Stimulated activated CD4-positive, alpha-beta T cell treated with anti-CD3 and anti-CD28 coated beads, TNF-alpha, amount 100 ng/mL, for 24 hours (primary cell): ENCODE results near the gene HBS1L.

Source experiments
- DNase-seq, 3 experiments: peaks; one replicate each; pipeline ENCODE4 v3.0.0-alpha.2; 2020; ENCODE audit warnings: low read depth in 3 of 3

HBS1L gene

DNA sequence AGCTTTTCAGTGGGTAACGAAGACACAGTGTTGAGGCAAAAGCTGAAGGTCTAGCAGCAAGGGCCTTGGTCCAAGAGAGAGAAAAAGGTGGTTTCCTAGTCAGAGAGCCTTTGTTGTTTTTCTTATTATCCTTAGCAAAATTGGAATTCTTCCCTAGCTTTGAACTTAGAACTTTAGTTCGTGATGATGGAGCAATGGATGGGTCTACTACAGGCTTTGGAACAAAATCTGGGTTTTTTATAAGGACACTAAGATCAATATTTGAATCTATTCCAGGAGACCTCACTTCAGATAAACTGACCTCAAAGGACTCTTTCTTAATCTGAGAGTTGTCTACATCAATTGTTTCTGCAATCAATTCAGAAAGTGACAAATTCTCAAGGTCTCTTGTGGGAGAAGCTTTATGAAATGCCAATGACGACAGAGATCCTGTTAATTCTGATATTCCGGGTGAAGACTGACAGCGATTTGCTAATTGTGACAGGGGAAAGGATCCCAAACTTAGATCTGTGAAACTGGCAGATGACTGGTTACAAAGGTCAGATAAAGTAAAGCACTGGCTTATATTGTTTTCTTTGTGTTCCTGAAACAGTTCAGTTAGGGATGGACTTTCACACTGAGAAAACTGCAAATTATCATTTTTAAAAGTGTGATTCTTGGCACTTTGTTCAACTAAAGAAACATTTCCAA lies 17.7 kb downstream of the HBS1L start:
- no peak for DNase-seq

DNA sequence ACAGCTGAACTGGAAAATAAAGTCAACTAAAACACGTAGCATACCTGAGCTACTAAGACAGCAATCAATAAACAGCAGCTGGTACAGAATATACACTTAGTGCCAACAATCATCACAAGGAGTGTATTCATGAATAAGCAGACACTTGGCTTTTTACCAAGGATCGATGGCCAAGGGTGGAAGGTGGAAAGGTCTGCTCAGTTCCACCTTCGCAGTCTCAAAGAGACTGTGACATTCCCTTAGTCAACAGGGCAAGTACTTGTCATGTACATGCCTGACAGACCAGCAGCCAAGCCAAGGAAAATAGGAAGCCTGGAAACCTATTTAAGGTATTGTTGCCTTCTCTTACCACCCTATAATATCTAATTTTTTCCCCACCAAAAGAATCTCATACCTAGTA lies 21.4 kb downstream of the HBS1L start:
- DNase-seq, result no peak

- no peak for DNase-seq
These were observed 24.0 kb downstream of the HBS1L start for GRCh38 chr6:135030532-135031178.

DNA sequence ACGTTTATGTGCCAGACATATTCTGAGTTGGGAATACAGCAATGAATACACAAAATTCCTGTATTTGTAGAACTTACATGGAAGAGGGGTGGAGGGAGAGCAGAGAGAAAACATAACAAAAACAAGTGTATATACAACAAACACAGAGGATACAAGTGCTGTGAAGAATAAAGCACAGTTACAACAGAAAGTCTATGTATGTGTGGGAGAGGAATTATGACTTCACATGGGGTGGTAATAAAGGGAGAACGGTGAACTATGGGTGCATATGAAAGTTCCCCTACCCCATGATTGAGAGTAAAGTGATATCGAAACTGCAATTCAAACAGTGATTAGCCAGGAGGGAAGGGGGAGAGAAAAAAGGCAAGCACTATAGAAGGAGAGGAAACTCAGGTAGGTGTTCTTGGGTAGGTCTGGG lies 24.6 kb downstream of the HBS1L start:
- DNase-seq, result no peak

GRCh38 chr6:135025775-135026174 lies 28.8 kb downstream of the HBS1L start:
- DNase-seq, result no peak

GRCh38 chr6:135025175-135025574 lies 29.4 kb downstream of the HBS1L start:
- no peak for DNase-seq

GRCh38 chr6:135022050-135022697 lies 32.4 kb downstream of the HBS1L start:
- no peak for DNase-seq

DNA sequence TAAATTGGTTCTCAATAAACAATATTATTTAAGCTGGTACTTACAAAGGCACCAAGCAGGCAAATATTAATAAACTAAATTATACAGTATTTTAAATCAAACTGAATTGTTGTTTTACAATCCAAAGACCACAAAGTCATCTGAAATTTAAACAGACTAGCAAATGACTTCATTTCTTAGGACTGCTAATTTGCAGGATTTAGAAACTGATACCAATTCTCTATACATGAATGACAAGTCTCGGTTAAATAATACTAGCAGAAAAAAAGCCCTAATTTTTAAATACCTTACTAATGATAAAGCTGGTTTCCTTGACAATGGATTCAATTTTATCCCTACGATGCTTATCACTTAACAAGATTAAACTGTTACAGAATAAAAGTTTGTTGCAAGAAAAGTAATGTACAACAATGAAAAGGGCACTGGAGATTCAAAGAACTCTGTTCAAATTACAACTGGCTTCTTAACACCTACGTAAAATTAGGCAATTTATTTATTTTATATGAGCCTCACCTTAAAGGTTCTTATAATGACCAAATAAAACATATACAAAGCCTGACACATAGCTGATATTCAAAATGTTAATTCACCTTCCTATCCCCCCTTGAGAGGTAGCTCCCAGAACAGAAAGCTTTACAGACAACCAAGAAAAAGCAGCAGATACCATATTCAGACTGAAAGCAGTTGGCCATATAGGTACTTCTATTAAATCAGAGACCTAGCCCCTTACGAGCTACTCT lies 33.1 kb downstream of the HBS1L start:
- DNase-seq, result no peak

DNA sequence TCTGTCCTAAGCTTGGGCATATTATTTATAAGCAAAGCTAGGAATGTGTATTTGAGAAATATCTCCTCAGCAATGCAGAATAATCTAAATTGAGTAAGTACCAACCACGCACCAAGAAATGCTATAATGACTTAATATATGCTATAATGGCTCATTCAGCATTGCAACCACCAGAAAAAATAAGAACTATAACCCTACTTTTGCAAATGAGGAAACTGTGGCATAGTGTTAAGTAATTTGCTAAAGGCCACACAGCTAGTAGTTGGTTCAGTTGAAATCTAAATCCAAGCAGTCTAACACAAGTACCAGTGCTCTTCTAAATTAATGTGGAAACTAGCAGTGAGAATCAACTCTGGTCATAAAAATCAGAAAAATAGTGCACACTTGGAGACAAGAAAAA lies 35.7 kb downstream of the HBS1L start:
- no peak for DNase-seq

- no peak for DNase-seq
These were observed 36.6 kb downstream of the HBS1L start for GRCh38 chr6:135018052-135018451.

GRCh38 chr6:135014353-135014832 lies 40.2 kb downstream of the HBS1L start:
- DNase-seq, result no peak

- DNase-seq, result no peak
These were observed 41.4 kb downstream of the HBS1L start for GRCh38 chr6:135013211-135013610.

DNA sequence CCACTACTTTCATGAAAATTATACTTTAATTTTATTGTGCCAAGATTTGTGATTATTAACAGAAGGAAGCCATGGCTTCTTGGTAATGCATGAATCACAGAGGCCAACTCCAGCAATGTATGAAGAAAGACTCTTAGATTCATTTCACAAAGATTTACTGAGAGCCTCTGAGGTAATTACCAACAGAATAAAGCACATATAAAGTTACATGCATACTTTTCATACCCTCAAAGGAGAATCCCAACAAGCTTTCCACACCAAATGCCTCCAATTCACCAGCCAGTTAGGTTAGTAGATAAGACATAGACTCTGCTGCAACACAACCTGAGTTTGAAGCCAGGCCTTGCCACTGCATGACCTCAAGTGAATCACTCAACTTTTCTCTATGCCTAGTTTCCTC lies 41.9 kb downstream of the HBS1L start:
- DNase-seq, result no peak

DNA sequence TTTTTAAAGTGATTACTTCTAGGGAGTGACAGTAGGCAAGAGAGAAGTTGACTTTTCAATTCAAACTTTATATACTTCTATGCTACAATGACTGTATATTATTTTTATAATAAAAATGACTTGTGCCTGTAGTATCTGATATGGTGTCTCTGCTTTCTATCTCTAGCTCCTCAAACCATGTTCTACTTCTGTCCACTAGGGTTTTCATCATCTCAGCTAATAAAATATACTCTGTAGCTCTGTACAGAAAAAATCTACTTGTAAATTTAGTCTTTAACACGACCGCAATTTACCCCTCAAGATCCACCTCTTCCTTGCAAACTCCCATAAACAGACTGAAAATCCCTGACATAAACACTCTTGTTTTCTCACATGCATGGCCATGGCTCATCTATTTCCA lies 42.3 kb downstream of the HBS1L start:
- DNase-seq, result no peak

- no peak for DNase-seq
These were observed 45.7 kb downstream of the HBS1L start for GRCh38 chr6:135008941-135009290.

- DNase-seq, result no peak
These were observed 46.3 kb downstream of the HBS1L start for GRCh38 chr6:135008072-135008940.

- no peak for DNase-seq
These were observed 48.2 kb downstream of the HBS1L start for GRCh38 chr6:135006386-135006914.

GRCh38 chr6:135004399-135004798 lies 50.2 kb downstream of the HBS1L start:
- DNase-seq, result no peak

DNA sequence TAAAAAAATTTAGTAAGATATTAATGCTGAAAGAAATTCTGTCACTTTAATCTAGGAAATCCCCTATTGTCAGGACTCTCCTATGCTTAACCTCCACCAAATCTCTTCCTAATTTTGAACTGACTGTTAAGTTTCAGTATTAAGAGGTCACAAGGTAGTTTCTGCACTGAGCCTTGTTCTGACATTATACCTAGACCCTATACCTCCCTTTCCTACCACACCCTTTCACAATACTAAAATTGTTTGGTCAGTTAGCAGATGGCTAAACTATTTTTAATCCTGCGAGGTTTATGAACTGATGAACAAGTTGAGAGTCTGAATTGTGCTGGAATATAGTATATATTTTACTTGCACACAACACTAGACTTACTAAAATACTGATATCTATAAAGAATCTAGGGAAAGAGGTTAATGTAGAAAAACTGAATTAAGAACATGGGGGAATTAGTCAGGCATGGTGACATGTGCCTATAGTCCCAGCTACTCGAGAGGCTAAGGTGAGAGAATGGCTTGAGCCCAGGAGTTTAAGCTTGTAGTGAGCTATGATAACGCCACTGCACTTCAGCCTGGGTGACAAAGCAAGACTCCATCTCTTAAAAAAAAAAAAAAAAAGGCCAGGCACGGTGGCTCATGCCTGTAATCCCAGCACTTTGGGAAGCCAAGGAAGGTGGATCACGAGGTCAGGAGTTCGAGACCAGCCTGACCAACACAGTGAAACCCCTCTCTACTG lies 51.5 kb downstream of the HBS1L start:
- DNase-seq, result no peak

DNA sequence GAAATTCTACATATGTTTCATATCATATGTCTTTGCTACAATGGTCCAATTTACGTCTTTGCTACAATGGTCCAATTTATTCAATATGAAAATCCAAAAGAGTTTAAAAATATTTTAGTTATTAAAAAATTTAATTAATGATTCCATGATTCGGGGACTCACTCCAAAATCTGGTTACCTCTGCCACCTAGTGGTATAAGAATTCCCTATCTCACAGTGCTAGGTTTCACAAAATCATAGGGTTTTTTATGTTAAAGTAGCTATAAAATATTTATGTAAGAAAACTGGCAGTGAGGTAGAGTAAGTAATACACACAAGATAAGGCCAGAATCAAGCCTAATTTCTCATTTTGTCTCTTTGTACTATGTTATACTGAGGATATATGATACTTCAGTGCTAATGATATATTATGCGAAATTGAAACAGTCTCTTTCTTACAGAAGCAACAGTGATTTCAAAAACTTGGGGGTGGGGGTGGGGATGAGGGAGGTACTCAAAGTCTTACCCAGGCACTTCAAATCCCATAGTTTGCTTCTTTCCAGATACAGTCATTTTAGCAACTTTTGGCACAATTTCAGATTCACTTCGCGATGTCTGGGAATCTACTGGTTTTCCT lies 52.3 kb downstream of the HBS1L start:
- no peak for DNase-seq
